K562 (cell line): ENCODE data around the gene SIGLEC7. TPM values are rescaled to one million over a fixed set of nuclear protein-coding genes. Genes with fewer than 3 reads are reported as not detected.

Source experiments
- ARID2 ChIP-seq: fragments of 450-650 bp; IDR thresholded peaks from 2 replicates; pipeline ENCODE4 v1.6.1; 2017; ENCODE audit warnings: antibody characterized with exemption, mild to moderate bottlenecking
- CEBPB ChIP-seq: fragments of 450-650 bp; IDR thresholded peaks from 2 replicates; pipeline ENCODE4 v1.6.1; 2016; ENCODE audit warnings: missing genetic modification characterization, missing compliant biosample characterization
- EGR1 ChIP-seq: fragments of 450-650 bp; conservative IDR thresholded peaks from 2 replicates; pipeline ENCODE4 v1.6.1; 2017; ENCODE audit warnings: mild to moderate bottlenecking
- EP300 ChIP-seq: IDR thresholded peaks from 2 replicates; pipeline ENCODE4 v1.6.1; 2012; ENCODE audit warnings: low read length, improper control_type of control experiment
- KLF13 ChIP-seq: fragments of 450-650 bp; IDR thresholded peaks from 2 replicates; pipeline ENCODE4 v1.6.1; 2016; ENCODE audit warnings: missing genetic modification characterization, low read depth, mild to moderate bottlenecking, missing compliant biosample characterization, moderate library complexity, borderline replicate concordance
- MCM7 ChIP-seq, 2 experiments: fragments of 450-650 bp; IDR thresholded peaks; 2 replicates each; pipeline ENCODE4 v1.6.1; 2016 to 2018
- PBX2 ChIP-seq, 2 experiments: IDR thresholded peaks in 1 of 2; conservative IDR thresholded peaks in 1 of 2; 2 replicates each; pipeline ENCODE4 v1.6.1; 2016; ENCODE audit warnings: low read depth in 2 of 2, mild to moderate bottlenecking in 1 of 2, missing compliant biosample characterization in 1 of 2, missing genetic modification characterization in 1 of 2, moderate library complexity in 1 of 2
- PHF21A ChIP-seq: fragments of 450-650 bp; IDR thresholded peaks from 2 replicates; pipeline ENCODE4 v1.6.1; 2017; ENCODE audit warnings: low read depth, borderline replicate concordance
- RBFOX2 ChIP-seq: fragments of 200-400 bp; formaldehyde crosslinking; IDR thresholded peaks from 2 replicates; pipeline ENCODE4 v1.6.1; 2017; ENCODE audit warnings: low read depth, mild to moderate bottlenecking, low read length, moderate library complexity
- RBM17 ChIP-seq: fragments of 200-400 bp; formaldehyde crosslinking; IDR thresholded peaks from 2 replicates; pipeline ENCODE4 v1.6.1; 2017; ENCODE audit warnings: low read depth, mild to moderate bottlenecking, low read length, borderline replicate concordance
- SMC3 ChIP-seq: conservative IDR thresholded peaks from 2 replicates; pipeline ENCODE4 v1.6.1; 2011; ENCODE audit warnings: low read depth, low read length, improper control_type of control experiment; ENCODE audit not compliant: insufficient read depth
- SRSF9 ChIP-seq: fragments of 200-400 bp; formaldehyde crosslinking; IDR thresholded peaks from 2 replicates; pipeline ENCODE4 v1.6.1; 2017; ENCODE audit warnings: low read depth, low read length, borderline replicate concordance
- TFAM ChIP-seq: fragments of 250-450 bp; sonication (Bioruptor Pico); conservative IDR thresholded peaks from 2 replicates; pipeline ENCODE4 v1.5.0; 2021; ENCODE audit warnings: mild to moderate bottlenecking, moderate library complexity
- ZFX ChIP-seq: sonication (generic); formaldehyde crosslinking; IDR thresholded peaks from 2 replicates; pipeline ENCODE4 v1.8.0; 2022; ENCODE audit warnings: mild to moderate bottlenecking, missing genetic modification reagents, moderate library complexity
- ZNF217 ChIP-seq: sonication (generic); formaldehyde crosslinking; IDR thresholded peaks from 2 replicates; pipeline ENCODE4 v1.8.0; 2022; ENCODE audit warnings: mild to moderate bottlenecking, missing genetic modification reagents
- ZNF239 ChIP-seq: fragments of 250-450 bp; sonication (Bioruptor Pico); IDR thresholded peaks from 2 replicates; pipeline ENCODE4 v1.4.0; 2020; ENCODE audit warnings: mild to moderate bottlenecking
- ZNF280A ChIP-seq: fragments of 450-650 bp; IDR thresholded peaks from 2 replicates; pipeline ENCODE4 v1.6.1; 2018; ENCODE audit warnings: mild to moderate bottlenecking, low read depth; ENCODE audit not compliant: partially characterized antibody
- ZNF444 ChIP-seq: fragments of 250-450 bp; sonication (Bioruptor Pico); IDR thresholded peaks from 2 replicates; pipeline ENCODE4 v1.4.0; 2020; ENCODE audit warnings: mild to moderate bottlenecking, moderate library complexity
- ZNF696 ChIP-seq: fragments of 250-450 bp; sonication (Bioruptor Pico); conservative IDR thresholded peaks from 2 replicates; pipeline ENCODE4 v1.4.0; 2020; ENCODE audit warnings: mild to moderate bottlenecking, moderate library complexity
- ZNF699 ChIP-seq: fragments of 250-450 bp; sonication (Bioruptor Pico); IDR thresholded peaks from 2 replicates; pipeline ENCODE4 v1.8.0; 2021; ENCODE audit warnings: mild to moderate bottlenecking, moderate library complexity; ENCODE audit not compliant: insufficient replicate concordance
- ZNF79 ChIP-seq: fragments of 250-450 bp; sonication (Bioruptor Pico); IDR thresholded peaks from 2 replicates; pipeline ENCODE4 v1.4.0; 2020; ENCODE audit warnings: low read depth, mild to moderate bottlenecking, moderate library complexity
- polyA plus RNA-seq, 8 experiments: library from polyadenylated mRNA; depleted of rRNA in 4 of 8; stranded (reverse) in 5 of 8; unstranded in 3 of 8; fragments of >200 nt; fragmentation: Nextera tagmentation in 2 of 8; fragmentation: Illumina TruSeq in 1 of 8; extraction: Ambion mirVana in 2 of 8; extraction: Trizol in 1 of 8; gene quantifications; 2 replicates each; pipeline versions ENCODE4 v1.2.1 to v1.2.3, GENCODE V29; 2011 to 2014; ENCODE audit warnings: inconsistent platforms in 1 of 8, missing spikeins in 1 of 8
- total RNA-seq, 7 experiments: library from RNA; depleted of rRNA in 6 of 7; stranded (reverse); fragments of >200 nt in 6 of 7; fragmentation: Illumina TruSeq in 2 of 7; extraction: Trizol in 2 of 7; gene quantifications; 2 replicates each; pipeline versions ENCODE4 v1.2.1 to v1.2.3, GENCODE V29; 2011 to 2021; ENCODE audit warnings: low replicate concordance in 1 of 7

SIGLEC7 gene
- total and polyA plus RNA-seq, 9 of the 15 experiments (the other 6 are each of a cell fraction or from before 2014, with no cell fraction given): 0.10 to 0.12 TPM; not detected in 7

- TF ChIP-seq ZNF239 (CRISPR knock-in tag): no peak
- no peak for TF ChIP-seq RBFOX2
- no peak for TF ChIP-seq SRSF9
- TF ChIP-seq SMC3: 0 out of 2 replicates have a peak, but pooled peaks have one; percentile 19
- TF ChIP-seq ZNF280A: no peak
- TF ChIP-seq ZNF217 (CRISPR knock-in tag): no peak
- TF ChIP-seq ZNF699 (CRISPR knock-in tag): no peak
- TF ChIP-seq ZNF444 (CRISPR knock-in tag): no peak
- no peak for TF ChIP-seq RBM17
- no peak for TF ChIP-seq ZNF79 (CRISPR knock-in tag)
- no peak for TF ChIP-seq MCM7 (IDR thresholded peaks at IDR 0.05)
- no peak for TF ChIP-seq ZNF696
- no peak for TF ChIP-seq CEBPB (tag)
- TF ChIP-seq KLF13 (tag): no peak
- TF ChIP-seq PBX2 (CRISPR knock-in tag; IDR thresholded peaks at IDR 0.05; ENCODE audit: low read depth): no peak
- TF ChIP-seq PBX2 (tag; conservative IDR thresholded peaks at IDR 0.05; ENCODE audit: low read depth): no peak
- no peak for TF ChIP-seq PHF21A
- TF ChIP-seq EGR1: no peak
- no peak for TF ChIP-seq TFAM (CRISPR knock-in tag)
- TF ChIP-seq ZFX (CRISPR knock-in tag): peak; percentile 60
- peak; percentile 59; the same call in 1 of the 2 replicates for TF ChIP-seq EP300
- TF ChIP-seq ARID2: no peak
These were observed 10.1 kb upstream of the SIGLEC7 start (continued) for GRCh38 chr19:51131780-51132680.
